HepG2 (cell line): Measurements from ENCODE around the gene THBS1. TPM values are rescaled to one million over a fixed set of nuclear protein-coding genes. Genes with fewer than 3 reads are reported as not detected.

Source experiments
- ATAC-seq: fragments of 200-7000 bp; cut with Tn5 transposase; 3 replicates; pipeline ENCODE4 v1.9.1; 2020; ENCODE audit warnings: mild to moderate bottlenecking, moderate library complexity
- BruUV-seq: library from RNA; stranded (reverse); fragments of 400-500 nt; replicated peaks from 2 replicates; lab custom pipeline; 2021; lab: Mats Ljungman, UMichigan
- CTCF ChIA-PET: fragments of 300-600 bp; formaldehyde crosslinking; extraction: SDS; loops from one replicate; lab custom pipeline; 2021; ENCODE audit warnings: low total read pairs, inconsistent platforms, low intra/inter-chr PET ratio; lab: Yijun Ruan, JAX
- POLR2A ChIA-PET: fragments of 350-600 bp; sonication (Branson Sonifier 250); formaldehyde crosslinking; loops from one replicate; lab custom pipeline; 2020; ENCODE audit warnings: antibody characterized with exemption, inconsistent platforms; lab: Yijun Ruan, JAX
- DNase-seq: peaks from one replicate; pipeline ENCODE4 v3.0.0-alpha.2; 2015; ENCODE audit warnings: low spot score
- FAIRE-seq: peaks from 3 replicates; lab custom pipeline; 2011; peaks lifted over from hg19 to GRCh38; lab: Jason Lieb, UNC
- H2AFZ ChIP-seq: one replicate; pipeline ENCODE4 v1.6.1; 2011; ENCODE audit warnings: low read length, inconsistent platforms
- H3K27ac ChIP-seq: fragments of 300-600 bp; 3 replicates; pipeline ENCODE4 v1.8.0; 2011; ENCODE audit warnings: mixed run types, mild to moderate bottlenecking, mixed read lengths, low read length, inconsistent platforms; ENCODE audit not compliant: insufficient read depth; ENCODE audit errors: extremely low read length
- H3K27me3 ChIP-seq, 2 experiments: fragments of 200-600 bp in 1 of 2; 2 replicates in 1 of 2; 3 replicates in 1 of 2; pipeline versions ENCODE4 v1.6.0 to v1.8.0; 2011; ENCODE audit warnings: low read length in 2 of 2, mild to moderate bottlenecking in 2 of 2, moderate library complexity in 2 of 2, inconsistent platforms in 1 of 2; ENCODE audit not compliant: insufficient read depth in 2 of 2, control insufficient read depth in 1 of 2
- H3K36me3 ChIP-seq, 2 experiments: fragments of 200-600 bp in 1 of 2; replicated peaks in 1 of 2; 2 replicates in 1 of 2; 3 replicates in 1 of 2; pipeline versions ENCODE4 v1.5.1 to v1.8.0; 2011; ENCODE audit warnings: low read length in 2 of 2, inconsistent platforms in 1 of 2; ENCODE audit not compliant: insufficient read depth in 2 of 2, control insufficient read depth in 1 of 2
- H3K4me1 ChIP-seq: 2 replicates; pipeline ENCODE4 v1.5.1; 2012; ENCODE audit warnings: low read length, inconsistent platforms; ENCODE audit not compliant: insufficient read depth
- H3K4me2 ChIP-seq: 2 replicates; pipeline ENCODE4 v1.6.0; 2011; ENCODE audit warnings: low read depth, low read length, inconsistent platforms
- H3K4me3 ChIP-seq, 3 experiments: fragments of 200-600 bp in 1 of 3; sonication (generic), shearing (Covaris generic) in 1 of 3; replicated peaks in 1 of 3; 2 replicates each; pipeline ENCODE4 v1.5.1; 2011 to 2016; ENCODE audit warnings: low read length in 3 of 3, inconsistent platforms in 2 of 3, low read depth in 2 of 3, mild to moderate bottlenecking in 2 of 3, control low read depth in 1 of 3, mixed read lengths in 1 of 3; ENCODE audit not compliant: insufficient read depth in 1 of 3
- H3K79me2 ChIP-seq: one replicate; pipeline ENCODE4 v1.6.1; 2011; ENCODE audit warnings: low read length, inconsistent platforms; ENCODE audit not compliant: insufficient read depth
- H3K9ac ChIP-seq: 2 replicates; pipeline ENCODE4 v1.6.0; 2011; ENCODE audit warnings: mild to moderate bottlenecking, low read depth, low read length, inconsistent platforms; ENCODE audit not compliant: insufficient read depth
- H3K9me3 ChIP-seq: 2 replicates; pipeline ENCODE4 v1.5.1; 2012; ENCODE audit warnings: mild to moderate bottlenecking, low read length
- H4K20me1 ChIP-seq: 2 replicates; pipeline ENCODE4 v1.6.0; 2011; ENCODE audit warnings: inconsistent platforms, mild to moderate bottlenecking, low read length, moderate library complexity; ENCODE audit not compliant: insufficient read depth
- FLYWCH1 ChIP-seq: sonication (generic); formaldehyde crosslinking; IDR thresholded peaks from 2 replicates; pipeline ENCODE4 v1.8.1; 2023; ENCODE audit warnings: mild to moderate bottlenecking, missing genetic modification reagents
- GLI4 ChIP-seq: sonication (generic); formaldehyde crosslinking; IDR thresholded peaks from 2 replicates; pipeline ENCODE4 v1.5.1; 2020; ENCODE audit warnings: missing genetic modification reagents, mild to moderate bottlenecking, moderate library complexity, borderline replicate concordance
- IKZF1 ChIP-seq: fragments of 450-650 bp; IDR thresholded peaks from 2 replicates; pipeline ENCODE4 v1.7.1; 2016
- MAX ChIP-seq: IDR thresholded peaks from 2 replicates; pipeline ENCODE4 v1.6.1; 2012; ENCODE audit warnings: inconsistent platforms
- PRDM4 ChIP-seq: sonication (generic); formaldehyde crosslinking; IDR thresholded peaks from 2 replicates; pipeline ENCODE4 v1.9.0; 2021; ENCODE audit warnings: missing genetic modification reagents, borderline replicate concordance
- SMC3 ChIP-seq: IDR thresholded peaks from 2 replicates; pipeline ENCODE4 v1.6.1; 2011; ENCODE audit warnings: low read length, improper control_type of control experiment
- ZFP1 ChIP-seq: IDR thresholded peaks from 2 replicates; pipeline ENCODE4 v1.6.1; 2016
- ZNF207 ChIP-seq: fragments of 450-650 bp; IDR thresholded peaks from 2 replicates; pipeline ENCODE4 v1.6.1; 2016; ENCODE audit warnings: antibody characterized with exemption, borderline replicate concordance
- WGBS: methylation state at CpG from one replicate; pipeline ENCODE4 v1.1.6; 2017; ENCODE audit warnings: low lambda C conversion rate; 5-methylcytosine and 5-hydroxymethylcytosine counted together
- in situ Hi-C: cut with HindIII; loops from 2 replicates; pipeline ENCODE4 v1.10.0; 2017; ENCODE audit warnings: low pct_unique_long_range_greater_than_20kb; ENCODE audit not compliant: extremely low pct_ligation_motif_present
- intact Hi-C: fragments of 100-400 bp; cut with micrococcal nuclease; formaldehyde crosslinking; loops from one replicate; pipeline ENCODE4 v1.10.0; 2022; ENCODE audit not compliant: unreplicated experiment
- polyA plus RNA-seq, 8 experiments: library from polyadenylated mRNA; depleted of rRNA in 3 of 8; stranded (reverse) in 7 of 8; unstranded in 1 of 8; fragments of >200 nt; fragmentation: Illumina TruSeq in 4 of 8; extraction: Trizol in 4 of 8; gene quantifications; 2 replicates each; pipeline versions ENCODE4 v1.2.1 to v1.2.3, GENCODE V29; 2011 to 2016; ENCODE audit warnings: low read depth in 4 of 8, missing spikeins in 1 of 8, mixed read lengths in 1 of 8; ENCODE audit not compliant: insufficient read depth in 1 of 8
- total RNA-seq, 5 experiments: library from RNA; depleted of rRNA; stranded (reverse); fragments of >200 nt; fragmentation: Illumina TruSeq; extraction: Trizol; gene quantifications; 2 replicates each; pipeline ENCODE4 v1.2.3, GENCODE V29; 2016; ENCODE audit warnings: low read depth in 1 of 5
- TF ChIP-seq, protein P1 (sequence below): sonication (generic); formaldehyde crosslinking; IDR thresholded peaks from 2 replicates; pipeline ENCODE4 v1.5.1; 2020; ENCODE audit warnings: missing genetic modification reagents, mild to moderate bottlenecking, borderline replicate concordance

THBS1 gene
- total and polyA plus RNA-seq, 2 of the 13 experiments (the other 11 are each of a cell fraction or from before 2014, with no cell fraction given): 54.7 to 67.1 TPM

- Histone ChIP-seq H4K20me1 (no peaks in the 10 kb centered on the region), H3K79me2 (no peaks in the 10 kb centered on the region), H3K27ac (no peak overlapping the region), H3K4me1 (no peaks in the 10 kb centered on the region), H3K9me3 (no peaks in the 10 kb centered on the region), H3K4me3 (no peak overlapping the region), H3K9ac (no peak overlapping the region), H3K36me3 (no peaks in the 10 kb centered on the region)
- no TSS peak for BruUV-seq
- ChIA-PET CTCF (no interaction called here), POLR2A (no interaction called here)
- FAIRE-seq (no peak), ATAC-seq (no peak)
- in situ Hi-C loops: no loop called here
- intact Hi-C loops: no loop called here
- TF ChIP-seq, protein P1, sequence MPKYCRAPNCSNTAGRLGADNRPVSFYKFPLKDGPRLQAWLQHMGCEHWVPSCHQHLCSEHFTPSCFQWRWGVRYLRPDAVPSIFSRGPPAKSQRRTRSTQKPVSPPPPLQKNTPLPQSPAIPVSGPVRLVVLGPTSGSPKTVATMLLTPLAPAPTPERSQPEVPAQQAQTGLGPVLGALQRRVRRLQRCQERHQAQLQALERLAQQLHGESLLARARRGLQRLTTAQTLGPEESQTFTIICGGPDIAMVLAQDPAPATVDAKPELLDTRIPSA (CRISPR knock-in tag): no peak
- TF ChIP-seq ZNF207: no peak
- TF ChIP-seq SMC3: no peak
- TF ChIP-seq FLYWCH1: no peak
- TF ChIP-seq, all 625 proteins: peak for 0
- Histone ChIP-seq H2AFZ (no peak overlapping the region), H3K4me2 (no peak overlapping the region), H3K27me3 (no peaks in the 10 kb centered on the region)
- WGBS: 4% methylated on average over 2 of the region's 2 CpGs
- no peak for DNase-seq
Measured at GRCh38 chr15:39553947-39554693, 26.8 kb upstream of the THBS1 start.

DNA sequence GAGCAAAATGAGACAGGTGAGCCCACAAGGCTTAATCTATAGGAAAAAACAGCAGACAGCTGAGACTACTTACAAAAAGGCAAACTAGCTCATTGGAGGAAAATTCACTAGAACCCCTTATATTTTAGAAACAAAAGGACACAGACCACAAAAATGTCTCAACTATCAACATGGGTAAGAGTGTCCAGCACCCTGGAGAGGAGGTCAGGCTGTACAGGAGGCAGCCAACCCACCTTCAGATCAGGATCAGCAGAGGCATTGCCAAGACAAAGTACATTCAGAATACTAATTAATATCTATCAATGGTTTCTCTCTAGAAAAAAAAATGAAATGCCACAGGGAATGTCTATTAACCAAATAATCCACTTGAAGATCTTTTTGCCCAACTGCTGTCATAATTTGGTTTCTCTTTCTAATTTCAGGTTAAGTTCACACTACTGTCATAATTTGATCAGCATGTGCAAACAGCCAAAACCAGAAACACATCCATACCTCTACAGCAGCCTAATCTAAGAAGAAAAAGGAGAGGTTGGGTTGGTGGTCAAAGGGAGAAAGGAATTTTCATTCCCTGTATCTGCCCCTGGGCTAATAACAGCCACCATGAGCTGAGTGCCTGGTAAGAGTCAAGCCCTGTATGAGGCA is 26.0 kb upstream of the THBS1 start:
- Histone ChIP-seq H2AFZ (no peak overlapping the region), H3K79me2 (no peaks in the 10 kb centered on the region), H3K36me3 (no peaks in the 10 kb centered on the region), H3K9ac (no peak overlapping the region), H3K27me3 (no peaks in the 10 kb centered on the region), H3K4me3 (no peak overlapping the region), H3K9me3 (no peaks in the 10 kb centered on the region), H3K4me1 (no peaks in the 10 kb centered on the region), H4K20me1 (no peaks in the 10 kb centered on the region), H3K27ac (no peak overlapping the region), H3K4me2 (no peak overlapping the region)
- in situ Hi-C loops (no loop called here), intact Hi-C loops (no loop called here)
- BruUV-seq: no TSS peak
- DNase-seq (no peak), FAIRE-seq (no peak), ATAC-seq (no peak)
- CTCF ChIA-PET: no interaction called here
- POLR2A ChIA-PET: interaction anchor here (1.0 kb wide), 1 partner anchor 26 kb away, joined by 4 read pairs; the partner anchor contains the start of gene THBS1
- TF ChIP-seq PRDM4 (CRISPR knock-in tag): no peak
- TF ChIP-seq IKZF1: no peak
- no peak for TF ChIP-seq ZFP1 (CRISPR knock-in tag)
- TF ChIP-seq GLI4 (CRISPR knock-in tag): no peak
- TF ChIP-seq MAX: no peak
